K562 (cell line): ENCODE measurements around the gene DLX2. TPM values are rescaled to one million over a fixed set of nuclear protein-coding genes. Genes with fewer than 3 reads are reported as not detected.

Experiments used
- ATF7 ChIP-seq: fragments of 450-650 bp; IDR thresholded peaks from 2 replicates; pipeline ENCODE4 v1.7.1; 2014; ENCODE audit warnings: mild to moderate bottlenecking, moderate library complexity
- CAMTA2 ChIP-seq: fragments of 250-450 bp; sonication (Bioruptor Pico); conservative IDR thresholded peaks from 2 replicates; pipeline ENCODE4 v1.5.1; 2022
- CBFA2T2 ChIP-seq: fragments of 450-650 bp; conservative IDR thresholded peaks from 2 replicates; pipeline ENCODE4 v1.6.1; 2017; ENCODE audit warnings: mild to moderate bottlenecking
- CREM ChIP-seq: IDR thresholded peaks from 2 replicates; pipeline ENCODE4 v1.6.1; 2014; ENCODE audit warnings: antibody characterized with exemption, low read depth
- EWSR1 ChIP-seq: fragments of 450-650 bp; IDR thresholded peaks from 2 replicates; pipeline ENCODE4 v1.6.1; 2018; ENCODE audit warnings: borderline replicate concordance, mild to moderate bottlenecking, low read depth, moderate library complexity; ENCODE audit not compliant: partially characterized antibody
- FOXM1 ChIP-seq, 2 experiments: fragments of 450-650 bp in 1 of 2; sonication (generic) in 1 of 2; formaldehyde crosslinking in 1 of 2; IDR thresholded peaks; 2 replicates each; pipeline versions ENCODE4 v1.6.1 to v1.9.0; 2017 to 2022; ENCODE audit warnings: low read depth in 2 of 2, mild to moderate bottlenecking in 2 of 2, missing genetic modification reagents in 1 of 2, moderate library complexity in 1 of 2
- FUS ChIP-seq: fragments of 200-400 bp; formaldehyde crosslinking; optimal IDR thresholded peaks from 2 replicates; pipeline ENCODE3; 2017; ENCODE audit warnings: low read depth, low read length
- HOXB6 ChIP-seq: fragments of 250-450 bp; sonication (Bioruptor Pico); IDR thresholded peaks from 2 replicates; pipeline ENCODE4 v1.5.1; 2022; ENCODE audit warnings: mild to moderate bottlenecking, borderline replicate concordance
- IRF2 ChIP-seq: sonication (generic); formaldehyde crosslinking; IDR thresholded peaks from 2 replicates; pipeline ENCODE4 v1.8.1; 2022; ENCODE audit warnings: mild to moderate bottlenecking, missing genetic modification reagents
- IRF9 ChIP-seq: fragments of 450-650 bp; IDR thresholded peaks from 2 replicates; pipeline ENCODE4 v1.6.1; 2016; ENCODE audit warnings: missing biosample characterization, missing genetic modification characterization
- KHSRP ChIP-seq: fragments of 450-650 bp; IDR thresholded peaks from 2 replicates; pipeline ENCODE4 v1.6.1; 2017
- KLF13 ChIP-seq: fragments of 450-650 bp; IDR thresholded peaks from 2 replicates; pipeline ENCODE4 v1.6.1; 2016; ENCODE audit warnings: missing genetic modification characterization, low read depth, mild to moderate bottlenecking, missing compliant biosample characterization, moderate library complexity, borderline replicate concordance
- MAFK ChIP-seq: IDR thresholded peaks from 2 replicates; pipeline ENCODE4 v1.6.1; 2011; ENCODE audit warnings: low read length, improper control_type of control experiment
- MCM3 ChIP-seq: fragments of 450-650 bp; IDR thresholded peaks from 2 replicates; pipeline ENCODE4 v1.6.1; 2016
- OTX1 ChIP-seq: fragments of 450-650 bp; formaldehyde crosslinking; IDR thresholded peaks from 2 replicates; pipeline ENCODE4 v1.4.0; 2022; ENCODE audit warnings: mild to moderate bottlenecking
- POLR2H ChIP-seq: IDR thresholded peaks from 2 replicates; pipeline ENCODE4 v1.6.1; 2016; ENCODE audit warnings: missing genetic modification characterization, low read depth, mild to moderate bottlenecking, control low read depth, missing compliant biosample characterization, moderate library complexity
- RFX1 ChIP-seq: fragments of 450-650 bp; IDR thresholded peaks from 2 replicates; pipeline ENCODE4 v1.6.1; 2016; ENCODE audit warnings: mild to moderate bottlenecking, moderate library complexity
- SMAD4 ChIP-seq: fragments of 250-450 bp; sonication (Bioruptor Pico); conservative IDR thresholded peaks from 2 replicates; pipeline ENCODE4 v1.8.0; 2021; ENCODE audit warnings: inconsistent platforms, mild to moderate bottlenecking, moderate library complexity
- SMARCA4 ChIP-seq: fragments of 450-650 bp; IDR thresholded peaks from 2 replicates; pipeline ENCODE4 v1.6.1; 2016
- SREBF2 ChIP-seq: sonication (generic); formaldehyde crosslinking; IDR thresholded peaks from 2 replicates; pipeline ENCODE4 v1.4.0; 2020; ENCODE audit warnings: mild to moderate bottlenecking, missing genetic modification reagents
- STAG1 ChIP-seq: sonication (generic); formaldehyde crosslinking; IDR thresholded peaks from 2 replicates; pipeline ENCODE4 v1.5.0; 2020; ENCODE audit warnings: missing genetic modification reagents, borderline replicate concordance
- ZFP91 ChIP-seq: sonication (generic); formaldehyde crosslinking; IDR thresholded peaks from 2 replicates; pipeline ENCODE4 v1.8.0; 2022; ENCODE audit warnings: mild to moderate bottlenecking, missing genetic modification reagents
- ZKSCAN1 ChIP-seq: fragments of 150-350 bp; IDR thresholded peaks from 2 replicates; pipeline ENCODE4 v1.6.1; 2016; ENCODE audit warnings: low read depth, low read length
- ZKSCAN3 ChIP-seq: fragments of 250-450 bp; sonication (Bioruptor Pico); IDR thresholded peaks from 2 replicates; pipeline ENCODE4 v1.4.0; 2020
- ZNF165 ChIP-seq: fragments of 250-450 bp; sonication (Bioruptor Pico); IDR thresholded peaks from 2 replicates; pipeline ENCODE4 v1.4.0; 2020; ENCODE audit warnings: borderline replicate concordance
- ZNF384 ChIP-seq: IDR thresholded peaks from 2 replicates; pipeline ENCODE4 v1.6.1; 2012; ENCODE audit warnings: low read depth, low read length, improper control_type of control experiment
- ZNF444 ChIP-seq: fragments of 250-450 bp; sonication (Bioruptor Pico); IDR thresholded peaks from 2 replicates; pipeline ENCODE4 v1.4.0; 2020; ENCODE audit warnings: mild to moderate bottlenecking, moderate library complexity
- ZNF511 ChIP-seq: sonication (generic); formaldehyde crosslinking; IDR thresholded peaks from 2 replicates; pipeline ENCODE4 v1.8.0; 2022; ENCODE audit warnings: mild to moderate bottlenecking, missing genetic modification reagents
- ZNF780A ChIP-seq: fragments of 250-450 bp; sonication (Bioruptor Pico); IDR thresholded peaks from 2 replicates; pipeline ENCODE4 v1.5.0; 2021; ENCODE audit warnings: mild to moderate bottlenecking
- polyA plus RNA-seq, 8 experiments: library from polyadenylated mRNA; depleted of rRNA in 4 of 8; stranded (reverse) in 5 of 8; unstranded in 3 of 8; fragments of >200 nt; fragmentation: Nextera tagmentation in 2 of 8; fragmentation: Illumina TruSeq in 1 of 8; extraction: Ambion mirVana in 2 of 8; extraction: Trizol in 1 of 8; gene quantifications; 2 replicates each; pipeline versions ENCODE4 v1.2.1 to v1.2.3, GENCODE V29; 2011 to 2014; ENCODE audit warnings: inconsistent platforms in 1 of 8, missing spikeins in 1 of 8
- total RNA-seq, 7 experiments: library from RNA; depleted of rRNA in 6 of 7; stranded (reverse); fragments of >200 nt in 6 of 7; fragmentation: Illumina TruSeq in 2 of 7; extraction: Trizol in 2 of 7; gene quantifications; 2 replicates each; pipeline versions ENCODE4 v1.2.1 to v1.2.3, GENCODE V29; 2011 to 2021; ENCODE audit warnings: low replicate concordance in 1 of 7

DLX2 gene
- total and polyA plus RNA-seq, 9 of the 15 experiments (the other 6 are each of a cell fraction or from before 2014, with no cell fraction given), result 0.14 to 4.3 (median 0.86) TPM

GRCh38 chr2:172102391-172103359, at the start of gene DLX2 (continued):
- no peak for TF ChIP-seq CAMTA2
- TF ChIP-seq EWSR1, result no peak
- no peak for TF ChIP-seq FUS
- TF ChIP-seq SMARCA4, result no peak
- TF ChIP-seq ZNF384, result no peak
- peak; percentile 65 for TF ChIP-seq CBFA2T2
- TF ChIP-seq IRF2 (CRISPR knock-in tag), result no peak
- TF ChIP-seq OTX1, result no peak
- TF ChIP-seq ZNF444, result no peak
- no peak for TF ChIP-seq SREBF2
- TF ChIP-seq POLR2H (tag), result no peak
- peak; percentile 51; the same call in 1 of the 2 replicates for TF ChIP-seq ZNF511 (CRISPR knock-in tag)
- TF ChIP-seq RFX1, result peak; percentile 91
- TF ChIP-seq ATF7, result peak; percentile 64
- TF ChIP-seq ZNF780A (CRISPR knock-in tag), result no peak
- no peak for TF ChIP-seq HOXB6
- TF ChIP-seq KHSRP, result no peak
- TF ChIP-seq CREM, result peak; percentile 78
- TF ChIP-seq SMAD4, result peak; percentile 51
- TF ChIP-seq FOXM1 (IDR thresholded peaks at IDR 0.05; ENCODE audit: low read depth), result no peak
- TF ChIP-seq FOXM1 (CRISPR knock-in tag; IDR thresholded peaks at IDR 0.05; ENCODE audit: low read depth), result no peak
- TF ChIP-seq KLF13 (tag), result no peak
- TF ChIP-seq MAFK, result no peak
- TF ChIP-seq STAG1 (CRISPR knock-in tag), result 0 out of 2 replicates have a peak, but pooled peaks have one; percentile 19
- TF ChIP-seq ZFP91 (CRISPR knock-in tag), result no peak
- TF ChIP-seq MCM3, result no peak
- no peak for TF ChIP-seq ZNF165 (CRISPR knock-in tag)
- TF ChIP-seq IRF9 (tag), result no peak
- TF ChIP-seq ZKSCAN3 (CRISPR knock-in tag), result no peak
- no peak; the same call in 1 of the 2 replicates for TF ChIP-seq ZKSCAN1
